ENCODE results near the gene FEZF1.

Gene FEZF1

GRCh38 chr7:122262246-122262645 is 42.3 kb downstream of the FEZF1 start:
- POLR2A ChIA-PET: no interaction called here
- peaks cover 0 to 2% (median 0%) of the 10 kb centered on the region in 5 experiments for H3K9me3 ChIP-seq (ENCODE audit: control extremely low read depth in 1 of 5, control insufficient read depth in 4 of 5, insufficient read depth in 2 of 5, low read depth in 1 of 5, low read length in 4 of 5)
- H3K36me3 ChIP-seq (ENCODE audit: control insufficient read depth in 4 of 4, insufficient read depth in 4 of 4, low read length in 3 of 4): no peaks in the 10 kb centered on the region

GRCh38 chr7:122261442-122261841 is 43.1 kb downstream of the FEZF1 start:
- Histone ChIP-seq H3K4me1 (ENCODE audit: control extremely low read depth in 1 of 4, control insufficient read depth in 4 of 4, insufficient read depth in 4 of 4, low read length in 3 of 4) (no peaks in the 10 kb centered on the region), H3K36me3 (ENCODE audit: control insufficient read depth in 4 of 4, insufficient read depth in 4 of 4, low read length in 3 of 4) (no peaks in the 10 kb centered on the region), H3K4me3 (ENCODE audit: control insufficient read depth in 1 of 7, extremely low read depth in 1 of 7, insufficient read depth in 4 of 7, low read depth in 2 of 7, low read length in 6 of 7) (no peak overlapping the region), H3K27ac (ENCODE audit: insufficient read depth in 1 of 2, low read depth in 1 of 2, low read length in 2 of 2, poor library complexity in 1 of 2, severe bottlenecking in 2 of 2) (no peak overlapping the region), H3K27me3 (replicated peaks in 2 of 5; ENCODE audit: control insufficient read depth in 4 of 5, insufficient read depth in 5 of 5, low read length in 4 of 5) (peaks cover 0 to 13% (median 2%) of the 10 kb centered on the region in 5 experiments), H3K9me3 (ENCODE audit: control extremely low read depth in 1 of 5, control insufficient read depth in 4 of 5, insufficient read depth in 2 of 5, low read depth in 1 of 5, low read length in 4 of 5) (peaks cover 0 to 2% (median 0%) of the 10 kb centered on the region in 5 experiments)
- DNase-seq: no peak
- POLR2A ChIA-PET: no interaction called here
- CTCF ChIA-PET: no interaction called here
- WGBS (ENCODE audit: insufficient coverage): 50% methylated on average over 4 of the region's 4 CpGs

More at GRCh38 chr7:122262246-122262645, 42.3 kb downstream of the FEZF1 start:
- no CpG with 5 or more reads among the region's 4 CpGs for WGBS (ENCODE audit: insufficient coverage)
- peaks cover 0 to 13% (median 2%) of the 10 kb centered on the region in 5 experiments for H3K27me3 ChIP-seq (replicated peaks in 2 of 5; ENCODE audit: control insufficient read depth in 4 of 5, insufficient read depth in 5 of 5, low read length in 4 of 5)
- DNase-seq: no peak
- H3K4me1 ChIP-seq (ENCODE audit: control extremely low read depth in 1 of 4, control insufficient read depth in 4 of 4, insufficient read depth in 4 of 4, low read length in 3 of 4): no peaks in the 10 kb centered on the region
- H3K27ac ChIP-seq (ENCODE audit: insufficient read depth in 1 of 2, low read depth in 1 of 2, low read length in 2 of 2, poor library complexity in 1 of 2, severe bottlenecking in 2 of 2): no peak overlapping the region
- CTCF ChIA-PET: interaction anchor here (0.7 kb wide), 1 partner anchor 319 kb away, joined by 4 read pairs; no protein-coding TSS in a partner anchor
- no peak overlapping the region for H3K4me3 ChIP-seq (ENCODE audit: control insufficient read depth in 1 of 7, extremely low read depth in 1 of 7, insufficient read depth in 4 of 7, low read depth in 2 of 7, low read length in 6 of 7)

- Histone ChIP-seq H3K4me1 (ENCODE audit: control extremely low read depth in 1 of 4, control insufficient read depth in 4 of 4, insufficient read depth in 4 of 4, low read length in 3 of 4) (no peaks in the 10 kb centered on the region), H3K27me3 (replicated peaks in 2 of 5; ENCODE audit: control insufficient read depth in 4 of 5, insufficient read depth in 5 of 5, low read length in 4 of 5) (peaks cover 0 to 15% (median 2%) of the 10 kb centered on the region in 5 experiments), H3K36me3 (ENCODE audit: control insufficient read depth in 4 of 4, insufficient read depth in 4 of 4, low read length in 3 of 4) (no peaks in the 10 kb centered on the region), H3K9me3 (ENCODE audit: control extremely low read depth in 1 of 5, control insufficient read depth in 4 of 5, insufficient read depth in 2 of 5, low read depth in 1 of 5, low read length in 4 of 5) (peaks cover 0 to 2% (median 0%) of the 10 kb centered on the region in 5 experiments), H3K4me3 (ENCODE audit: control insufficient read depth in 1 of 7, extremely low read depth in 1 of 7, insufficient read depth in 4 of 7, low read depth in 2 of 7, low read length in 6 of 7) (no peak overlapping the region), H3K27ac (ENCODE audit: insufficient read depth in 1 of 2, low read depth in 1 of 2, low read length in 2 of 2, poor library complexity in 1 of 2, severe bottlenecking in 2 of 2) (no peak overlapping the region)
- ChIA-PET CTCF (no interaction called here), POLR2A (no interaction called here)
- no peak for DNase-seq
Measured at GRCh38 chr7:122261016-122261415, 43.5 kb downstream of the FEZF1 start.

- no peaks in the 10 kb centered on the region for H3K36me3 ChIP-seq (ENCODE audit: control insufficient read depth in 4 of 4, insufficient read depth in 4 of 4, low read length in 3 of 4)
- ChIA-PET POLR2A (no interaction called here), CTCF (no interaction called here)
- 33% methylated on average over 2 of the region's 2 CpGs for WGBS (ENCODE audit: insufficient coverage)
- no peak overlapping the region for H3K27ac ChIP-seq (ENCODE audit: insufficient read depth in 1 of 2, low read depth in 1 of 2, low read length in 2 of 2, poor library complexity in 1 of 2, severe bottlenecking in 2 of 2)
- H3K4me3 ChIP-seq (ENCODE audit: control insufficient read depth in 1 of 7, extremely low read depth in 1 of 7, insufficient read depth in 4 of 7, low read depth in 2 of 7, low read length in 6 of 7): no peak overlapping the region
- no peak for DNase-seq
- no peaks in the 10 kb centered on the region for H3K4me1 ChIP-seq (ENCODE audit: control extremely low read depth in 1 of 4, control insufficient read depth in 4 of 4, insufficient read depth in 4 of 4, low read length in 3 of 4)
- H3K9me3 ChIP-seq (ENCODE audit: control extremely low read depth in 1 of 5, control insufficient read depth in 4 of 5, insufficient read depth in 2 of 5, low read depth in 1 of 5, low read length in 4 of 5): peaks cover 0 to 2% (median 0%) of the 10 kb centered on the region in 5 experiments
- peaks cover 0 to 17% (median 6%) of the 10 kb centered on the region in 5 experiments for H3K27me3 ChIP-seq (replicated peaks in 2 of 5; ENCODE audit: control insufficient read depth in 4 of 5, insufficient read depth in 5 of 5, low read length in 4 of 5)
Measured at GRCh38 chr7:122260336-122260735, 44.2 kb downstream of the FEZF1 start.

- Histone ChIP-seq H3K4me1 (ENCODE audit: control extremely low read depth in 1 of 4, control insufficient read depth in 4 of 4, insufficient read depth in 4 of 4, low read length in 3 of 4) (no peaks in the 10 kb centered on the region), H3K36me3 (ENCODE audit: control insufficient read depth in 4 of 4, insufficient read depth in 4 of 4, low read length in 3 of 4) (no peaks in the 10 kb centered on the region), H3K9me3 (ENCODE audit: control extremely low read depth in 1 of 5, control insufficient read depth in 4 of 5, insufficient read depth in 2 of 5, low read depth in 1 of 5, low read length in 4 of 5) (peaks cover 0 to 2% (median 0%) of the 10 kb centered on the region in 5 experiments), H3K27ac (ENCODE audit: insufficient read depth in 1 of 2, low read depth in 1 of 2, low read length in 2 of 2, poor library complexity in 1 of 2, severe bottlenecking in 2 of 2) (no peak overlapping the region), H3K4me3 (ENCODE audit: control insufficient read depth in 1 of 7, extremely low read depth in 1 of 7, insufficient read depth in 4 of 7, low read depth in 2 of 7, low read length in 6 of 7) (no peak overlapping the region), H3K27me3 (replicated peaks in 2 of 5; ENCODE audit: control insufficient read depth in 4 of 5, insufficient read depth in 5 of 5, low read length in 4 of 5) (peaks cover 0 to 21% (median 6%) of the 10 kb centered on the region in 5 experiments)
- WGBS (ENCODE audit: insufficient coverage): no CpG with 5 or more reads among the region's 2 CpGs
- no peak for DNase-seq
- ChIA-PET CTCF (no interaction called here), POLR2A (no interaction called here)
Measured at GRCh38 chr7:122258971-122259370, 45.6 kb downstream of the FEZF1 start.

- Histone ChIP-seq H3K36me3 (ENCODE audit: control insufficient read depth in 4 of 4, insufficient read depth in 4 of 4, low read length in 3 of 4) (no peaks in the 10 kb centered on the region), H3K9me3 (ENCODE audit: control extremely low read depth in 1 of 5, control insufficient read depth in 4 of 5, insufficient read depth in 2 of 5, low read depth in 1 of 5, low read length in 4 of 5) (peaks cover 0 to 2% (median 0%) of the 10 kb centered on the region in 5 experiments), H3K27me3 (replicated peaks in 2 of 5; ENCODE audit: control insufficient read depth in 4 of 5, insufficient read depth in 5 of 5, low read length in 4 of 5) (peaks cover 0 to 22% (median 6%) of the 10 kb centered on the region in 5 experiments), H3K4me3 (ENCODE audit: control insufficient read depth in 1 of 7, extremely low read depth in 1 of 7, insufficient read depth in 4 of 7, low read depth in 2 of 7, low read length in 6 of 7) (no peak overlapping the region), H3K27ac (ENCODE audit: insufficient read depth in 1 of 2, low read depth in 1 of 2, low read length in 2 of 2, poor library complexity in 1 of 2, severe bottlenecking in 2 of 2) (no peak overlapping the region), H3K4me1 (ENCODE audit: control extremely low read depth in 1 of 4, control insufficient read depth in 4 of 4, insufficient read depth in 4 of 4, low read length in 3 of 4) (no peaks in the 10 kb centered on the region)
- POLR2A ChIA-PET: no interaction called here
- no CpG with 5 or more reads among the region's 1 CpG for WGBS (ENCODE audit: insufficient coverage)
- CTCF ChIA-PET: interaction anchor here (0.5 kb wide), 1 partner anchor 693 kb away, joined by 3 read pairs; no protein-coding TSS in a partner anchor
- DNase-seq: no peak
Measured at GRCh38 chr7:122257056-122257455, 47.5 kb downstream of the FEZF1 start.

GRCh38 chr7:122256046-122256445 is 48.5 kb downstream of the FEZF1 start:
- Histone ChIP-seq H3K27ac (ENCODE audit: insufficient read depth in 1 of 2, low read depth in 1 of 2, low read length in 2 of 2, poor library complexity in 1 of 2, severe bottlenecking in 2 of 2) (no peak overlapping the region), H3K4me3 (ENCODE audit: control insufficient read depth in 1 of 7, extremely low read depth in 1 of 7, insufficient read depth in 4 of 7, low read depth in 2 of 7, low read length in 6 of 7) (no peak overlapping the region), H3K36me3 (ENCODE audit: control insufficient read depth in 4 of 4, insufficient read depth in 4 of 4, low read length in 3 of 4) (no peaks in the 10 kb centered on the region), H3K9me3 (ENCODE audit: control extremely low read depth in 1 of 5, control insufficient read depth in 4 of 5, insufficient read depth in 2 of 5, low read depth in 1 of 5, low read length in 4 of 5) (peaks cover 0 to 2% (median 0%) of the 10 kb centered on the region in 5 experiments), H3K27me3 (replicated peaks in 2 of 5; ENCODE audit: control insufficient read depth in 4 of 5, insufficient read depth in 5 of 5, low read length in 4 of 5) (peaks cover 0 to 16% (median 3%) of the 10 kb centered on the region in 5 experiments), H3K4me1 (ENCODE audit: control extremely low read depth in 1 of 4, control insufficient read depth in 4 of 4, insufficient read depth in 4 of 4, low read length in 3 of 4) (no peaks in the 10 kb centered on the region)
- ChIA-PET CTCF (no interaction called here), POLR2A (no interaction called here)
- WGBS (ENCODE audit: insufficient coverage): 100% methylated on average over 1 of the region's 1 CpG
- no peak for DNase-seq

Data from common myeloid progenitor, CD34-positive (primary cell).